Effector memory CD4-positive, alpha-beta T cell (primary cell): ENCODE measurements around the gene MAP3K4.

ENCODE experiments used
- DNase-seq, 3 donors: peaks; one replicate each; pipeline ENCODE4 v3.0.0-alpha.2; 2020
- H3K27ac ChIP-seq: 2 replicates; pipeline ENCODE4 v1.7.0; 2013; ENCODE audit warnings: mild to moderate bottlenecking, low read length, moderate library complexity; ENCODE audit not compliant: insufficient read depth, poor library complexity, severe bottlenecking
- H3K27me3 ChIP-seq: replicated peaks from 2 replicates; pipeline ENCODE4 v1.7.0; 2013; ENCODE audit warnings: mild to moderate bottlenecking, low read length; ENCODE audit not compliant: insufficient read depth, control insufficient read depth, poor library complexity, severe bottlenecking
- H3K36me3 ChIP-seq: 2 replicates; pipeline ENCODE4 v1.7.0; 2013; ENCODE audit warnings: mild to moderate bottlenecking, low read length, moderate library complexity; ENCODE audit not compliant: control insufficient read depth, insufficient read depth
- H3K4me1 ChIP-seq: 2 replicates; pipeline ENCODE4 v1.7.0; 2013; ENCODE audit warnings: low read length, mild to moderate bottlenecking; ENCODE audit not compliant: control insufficient read depth, insufficient read depth, poor library complexity, severe bottlenecking
- H3K4me3 ChIP-seq: 2 replicates; pipeline ENCODE4 v1.7.0; 2013; ENCODE audit warnings: low read length, low read depth, mild to moderate bottlenecking; ENCODE audit not compliant: insufficient read depth, poor library complexity, severe bottlenecking
- H3K9me3 ChIP-seq: 2 replicates; pipeline ENCODE4 v1.7.0; 2013; ENCODE audit warnings: mild to moderate bottlenecking, low read length, moderate library complexity; ENCODE audit not compliant: control insufficient read depth

The MAP3K4 gene

GRCh38 chr6:160999516-160999915 is 7.9 kb downstream of the MAP3K4 start:
- H3K4me1 ChIP-seq: no peaks in the 10 kb centered on the region
- no peak for DNase-seq
- no peak overlapping the region for H3K27ac ChIP-seq
- no peaks in the 10 kb centered on the region for H3K27me3 ChIP-seq
- H3K36me3 ChIP-seq: no peaks in the 10 kb centered on the region
- H3K4me3 ChIP-seq: no peak overlapping the region
- no peaks in the 10 kb centered on the region for H3K9me3 ChIP-seq

- H3K9me3 ChIP-seq: no peaks in the 10 kb centered on the region
- no peak overlapping the region for H3K27ac ChIP-seq
- H3K4me1 ChIP-seq: no peaks in the 10 kb centered on the region
- H3K36me3 ChIP-seq: no peaks in the 10 kb centered on the region
- no peak for DNase-seq
- H3K4me3 ChIP-seq: no peak overlapping the region
- H3K27me3 ChIP-seq: no peaks in the 10 kb centered on the region
Observed at GRCh38 chr6:161000632-161001031, 9.1 kb downstream of the MAP3K4 start.

GRCh38 chr6:161001421-161001820 is 9.9 kb downstream of the MAP3K4 start:
- no peaks in the 10 kb centered on the region for H3K36me3 ChIP-seq
- H3K9me3 ChIP-seq: no peaks in the 10 kb centered on the region
- H3K4me3 ChIP-seq: no peak overlapping the region
- no peaks in the 10 kb centered on the region for H3K27me3 ChIP-seq
- DNase-seq: no peak
- H3K4me1 ChIP-seq: no peaks in the 10 kb centered on the region
- no peak overlapping the region for H3K27ac ChIP-seq

- no peak for DNase-seq
- Histone ChIP-seq H3K4me3 (no peak overlapping the region), H3K4me1 (no peaks in the 10 kb centered on the region), H3K27ac (no peak overlapping the region), H3K27me3 (no peaks in the 10 kb centered on the region), H3K36me3 (no peaks in the 10 kb centered on the region), H3K9me3 (no peaks in the 10 kb centered on the region)
Observed at GRCh38 chr6:161003336-161003735, 11.8 kb downstream of the MAP3K4 start.

- no peaks in the 10 kb centered on the region for H3K9me3 ChIP-seq
- no peaks in the 10 kb centered on the region for H3K36me3 ChIP-seq
- peaks cover 3% of the 10 kb centered on the region for H3K4me1 ChIP-seq
- no peaks in the 10 kb centered on the region for H3K27me3 ChIP-seq
- H3K4me3 ChIP-seq: no peak overlapping the region
- H3K27ac ChIP-seq: no peak overlapping the region
- no peak for DNase-seq
Observed at GRCh38 chr6:161008245-161008644, 16.7 kb downstream of the MAP3K4 start.

GRCh38 chr6:161009991-161010390 is 18.4 kb downstream of the MAP3K4 start:
- Histone ChIP-seq H3K36me3 (no peaks in the 10 kb centered on the region), H3K4me3 (no peak overlapping the region), H3K27ac (no peak overlapping the region), H3K9me3 (no peaks in the 10 kb centered on the region), H3K27me3 (no peaks in the 10 kb centered on the region), H3K4me1 (peaks cover 3% of the 10 kb centered on the region)
- no peak for DNase-seq

- no peak for DNase-seq
Observed at GRCh38 chr6:161010418-161010817, 18.8 kb downstream of the MAP3K4 start.

GRCh38 chr6:161011492-161012480 is 20.2 kb downstream of the MAP3K4 start:
- no peaks in the 10 kb centered on the region for H3K27me3 ChIP-seq
- no peaks in the 10 kb centered on the region for H3K9me3 ChIP-seq
- no peak for DNase-seq
- H3K4me1 ChIP-seq: peaks cover 3% of the 10 kb centered on the region
- no peak overlapping the region for H3K27ac ChIP-seq
- H3K4me3 ChIP-seq: no peak overlapping the region
- no peaks in the 10 kb centered on the region for H3K36me3 ChIP-seq

More at GRCh38 chr6:161010418-161010817, 18.8 kb downstream of the MAP3K4 start:
- Histone ChIP-seq H3K27me3 (no peaks in the 10 kb centered on the region), H3K27ac (no peak overlapping the region), H3K36me3 (no peaks in the 10 kb centered on the region), H3K4me3 (no peak overlapping the region), H3K4me1 (peaks cover 3% of the 10 kb centered on the region), H3K9me3 (no peaks in the 10 kb centered on the region)

- H3K27me3 ChIP-seq: no peaks in the 10 kb centered on the region
- H3K27ac ChIP-seq: no peak overlapping the region
Observed at GRCh38 chr6:161013695-161014094, 22.1 kb downstream of the MAP3K4 start.

GRCh38 chr6:161017766-161018564 is 26.4 kb downstream of the MAP3K4 start:
- H3K27ac ChIP-seq: no peak overlapping the region
- no peaks in the 10 kb centered on the region for H3K4me1 ChIP-seq
- no peak overlapping the region for H3K4me3 ChIP-seq
- no peaks in the 10 kb centered on the region for H3K9me3 ChIP-seq
- no peaks in the 10 kb centered on the region for H3K36me3 ChIP-seq
- no peaks in the 10 kb centered on the region for H3K27me3 ChIP-seq
- DNase-seq: no peak

More at GRCh38 chr6:161013695-161014094, 22.1 kb downstream of the MAP3K4 start:
- H3K4me3 ChIP-seq: no peak overlapping the region
- peaks cover 3% of the 10 kb centered on the region for H3K4me1 ChIP-seq
- no peaks in the 10 kb centered on the region for H3K9me3 ChIP-seq
- no peak for DNase-seq
- no peaks in the 10 kb centered on the region for H3K36me3 ChIP-seq
